Activated CD4-positive, CD25-positive, alpha-beta regulatory T cell treated with anti-CD3 and anti-CD28 coated beads, Interleukin-2, amount 50 U/mL, for 16 hours (primary cell): ENCODE data around the gene VGLL3.
"Not testable (repeated sequence)": the region's sequence is repeated elsewhere in the genome, so short reads cannot be mapped to it uniquely, and the experiment has no call there.

ENCODE experiments used
- DNase-seq: peaks from one replicate; pipeline ENCODE4 v3.0.0-alpha.2; 2020; ENCODE audit warnings: low read depth, low spot score

The VGLL3 gene

GRCh38 chr3:86989611-86990010 lies 1.3 kb downstream of the VGLL3 start:
- no peak for DNase-seq

GRCh38 chr3:86989006-86989405 lies 1.9 kb downstream of the VGLL3 start:
- no peak for DNase-seq

GRCh38 chr3:86988235-86988634 lies 2.7 kb downstream of the VGLL3 start:
- DNase-seq = no peak

- DNase-seq = no peak
Measured at GRCh38 chr3:86987421-86987715, 3.6 kb downstream of the VGLL3 start.

- DNase-seq = no peak
Measured at GRCh38 chr3:86986671-86987420, 4.1 kb downstream of the VGLL3 start.

- no peak for DNase-seq
Measured at GRCh38 chr3:86985181-86985826, 5.6 kb downstream of the VGLL3 start.

- DNase-seq = no peak
Measured at GRCh38 chr3:86984271-86984670, 6.7 kb downstream of the VGLL3 start.

GRCh38 chr3:86982883-86983282 lies 8.1 kb downstream of the VGLL3 start:
- no peak for DNase-seq

GRCh38 chr3:86978111-86978551 lies 12.8 kb downstream of the VGLL3 start:
- no peak for DNase-seq

- DNase-seq = no peak
Measured at GRCh38 chr3:86976219-86976618, 14.7 kb downstream of the VGLL3 start.

GRCh38 chr3:86974177-86974576 lies 16.8 kb downstream of the VGLL3 start:
- DNase-seq = not testable (repeated sequence)

GRCh38 chr3:86973440-86973839 lies 17.5 kb downstream of the VGLL3 start:
- no peak for DNase-seq

GRCh38 chr3:86969500-86970189 lies 21.3 kb downstream of the VGLL3 start:
- DNase-seq = no peak

- no peak for DNase-seq
Measured at GRCh38 chr3:86968244-86968932, 22.6 kb downstream of the VGLL3 start.

GRCh38 chr3:86967062-86967461 lies 23.9 kb downstream of the VGLL3 start:
- DNase-seq = no peak

GRCh38 chr3:86965166-86965565 lies 25.8 kb downstream of the VGLL3 start:
- DNase-seq = no peak

- DNase-seq = no peak
Measured at GRCh38 chr3:86963611-86964010, 27.3 kb downstream of the VGLL3 start.

GRCh38 chr3:86961297-86961696 lies 29.7 kb downstream of the VGLL3 start:
- no peak for DNase-seq

- no peak for DNase-seq
Measured at GRCh38 chr3:86960550-86960949, 30.4 kb downstream of the VGLL3 start.

GRCh38 chr3:86958534-86958933 lies 32.4 kb downstream of the VGLL3 start:
- no peak for DNase-seq

- no peak for DNase-seq
Measured at GRCh38 chr3:86954747-86955146, 36.2 kb downstream of the VGLL3 start.

- DNase-seq = no peak
Measured at GRCh38 chr3:86954226-86954625, 36.7 kb downstream of the VGLL3 start.
